WERI-Rb-1 (cell line): ENCODE data around the gene PAQR9.
"Not testable (repeated sequence)": the region's sequence is repeated elsewhere in the genome, so short reads cannot be mapped to it uniquely, and the experiment has no call there.

Experiments
- DNase-seq: peaks from one replicate; pipeline ENCODE4 v3.0.0-alpha.2; 2020
- H3K27ac ChIP-seq: fragments of 250-450 bp; sonication (Bioruptor Pico); 2 replicates; pipeline ENCODE4 v1.5.1; 2020; ENCODE audit warnings: mild to moderate bottlenecking, moderate library complexity
- H3K27me3 ChIP-seq: fragments of 250-450 bp; sonication (Bioruptor Pico); 2 replicates; pipeline ENCODE4 v1.5.1; 2021; ENCODE audit warnings: mild to moderate bottlenecking, low read depth, moderate library complexity; ENCODE audit not compliant: insufficient read depth, severe bottlenecking
- H3K36me3 ChIP-seq: fragments of 250-450 bp; sonication (Bioruptor Pico); 2 replicates; pipeline ENCODE4 v1.5.1; 2020; ENCODE audit warnings: mild to moderate bottlenecking, moderate library complexity
- H3K4me3 ChIP-seq: 2 replicates; pipeline ENCODE4 v1.5.1; 2011; ENCODE audit warnings: low read depth, mild to moderate bottlenecking, control low read depth, low read length
- H3K9me3 ChIP-seq: fragments of 250-450 bp; sonication (Bioruptor Pico); 2 replicates; pipeline ENCODE4 v1.5.1; 2021; ENCODE audit warnings: mild to moderate bottlenecking, moderate library complexity; ENCODE audit not compliant: severe bottlenecking
- TF ChIP-seq, protein P1 (sequence below): IDR thresholded peaks from 2 replicates; pipeline ENCODE4 v1.5.1; 2011; ENCODE audit warnings: low read depth, mild to moderate bottlenecking, control low read depth, inconsistent platforms, low read length

Gene PAQR9

GRCh38 chr3:142998439-142998838 is 35.0 kb upstream of the PAQR9 start:
- Histone ChIP-seq H3K27ac (no peak overlapping the region), H3K27me3 (no peaks in the 10 kb centered on the region), H3K36me3 (peaks cover 3% of the 10 kb centered on the region; the same call in 1 of the 2 replicates), H3K4me3 (no peak overlapping the region), H3K9me3 (no peaks in the 10 kb centered on the region)
- TF ChIP-seq, protein P1, sequence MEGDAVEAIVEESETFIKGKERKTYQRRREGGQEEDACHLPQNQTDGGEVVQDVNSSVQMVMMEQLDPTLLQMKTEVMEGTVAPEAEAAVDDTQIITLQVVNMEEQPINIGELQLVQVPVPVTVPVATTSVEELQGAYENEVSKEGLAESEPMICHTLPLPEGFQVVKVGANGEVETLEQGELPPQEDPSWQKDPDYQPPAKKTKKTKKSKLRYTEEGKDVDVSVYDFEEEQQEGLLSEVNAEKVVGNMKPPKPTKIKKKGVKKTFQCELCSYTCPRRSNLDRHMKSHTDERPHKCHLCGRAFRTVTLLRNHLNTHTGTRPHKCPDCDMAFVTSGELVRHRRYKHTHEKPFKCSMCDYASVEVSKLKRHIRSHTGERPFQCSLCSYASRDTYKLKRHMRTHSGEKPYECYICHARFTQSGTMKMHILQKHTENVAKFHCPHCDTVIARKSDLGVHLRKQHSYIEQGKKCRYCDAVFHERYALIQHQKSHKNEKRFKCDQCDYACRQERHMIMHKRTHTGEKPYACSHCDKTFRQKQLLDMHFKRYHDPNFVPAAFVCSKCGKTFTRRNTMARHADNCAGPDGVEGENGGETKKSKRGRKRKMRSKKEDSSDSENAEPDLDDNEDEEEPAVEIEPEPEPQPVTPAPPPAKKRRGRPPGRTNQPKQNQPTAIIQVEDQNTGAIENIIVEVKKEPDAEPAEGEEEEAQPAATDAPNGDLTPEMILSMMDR, result no peak
- DNase-seq, result no peak

- Histone ChIP-seq H3K27me3 (no peaks in the 10 kb centered on the region), H3K36me3 (peaks cover 3% of the 10 kb centered on the region; the same call in 1 of the 2 replicates), H3K27ac (no peak overlapping the region), H3K9me3 (no peaks in the 10 kb centered on the region), H3K4me3 (no peak overlapping the region)
- DNase-seq, result no peak
- TF ChIP-seq, protein P1, result no peak
These were observed 33.9 kb upstream of the PAQR9 start for GRCh38 chr3:142997330-142997729.

- Histone ChIP-seq H3K4me3 (no peak overlapping the region), H3K27me3 (no peaks in the 10 kb centered on the region), H3K36me3 (no peaks in the 10 kb centered on the region), H3K27ac (no peak overlapping the region), H3K9me3 (no peaks in the 10 kb centered on the region)
- DNase-seq, result peak; percentile 60
- TF ChIP-seq, protein P1, result peak; percentile 54; the same call in 1 of the 2 replicates
These were observed 30.5 kb upstream of the PAQR9 start for GRCh38 chr3:142993958-142994442.

GRCh38 chr3:142992323-142992722 is 28.8 kb upstream of the PAQR9 start:
- Histone ChIP-seq H3K9me3 (no peaks in the 10 kb centered on the region), H3K36me3 (no peaks in the 10 kb centered on the region), H3K4me3 (no peak overlapping the region), H3K27ac (no peak overlapping the region), H3K27me3 (no peaks in the 10 kb centered on the region)
- TF ChIP-seq, protein P1, result no peak
- no peak for DNase-seq

DNA sequence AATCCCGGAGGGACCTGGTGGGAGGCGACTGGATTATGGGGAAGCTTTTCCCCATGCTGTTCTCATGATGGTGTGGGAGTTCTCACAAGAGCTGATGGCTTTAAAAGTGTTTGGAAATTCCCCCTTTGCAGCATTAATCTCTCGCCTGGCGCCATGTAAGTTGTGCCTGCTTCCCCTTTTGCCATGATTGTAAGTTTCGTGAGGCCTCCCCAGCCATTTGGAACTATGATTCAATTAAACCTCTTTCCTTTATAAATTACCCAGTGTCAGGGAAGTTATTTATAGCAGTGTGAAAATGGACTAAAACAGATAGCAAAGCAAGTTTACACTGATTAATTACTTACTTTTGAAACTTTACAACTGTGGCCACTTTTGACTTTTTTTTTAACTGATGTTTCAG is 27.2 kb upstream of the PAQR9 start:
- H3K27ac ChIP-seq, result no peak overlapping the region
- TF ChIP-seq, protein P1, result no peak
- no peak for DNase-seq
- H3K27me3 ChIP-seq, result no peaks in the 10 kb centered on the region
- H3K36me3 ChIP-seq, result no peaks in the 10 kb centered on the region
- no peak overlapping the region for H3K4me3 ChIP-seq
- no peaks in the 10 kb centered on the region for H3K9me3 ChIP-seq

GRCh38 chr3:142988826-142989225 is 25.4 kb upstream of the PAQR9 start:
- H3K27ac ChIP-seq, H3K27me3 ChIP-seq, H3K36me3 ChIP-seq, H3K4me3 ChIP-seq, DNase-seq, H3K9me3 ChIP-seq: not testable (repeated sequence)

GRCh38 chr3:142988221-142988620 is 24.7 kb upstream of the PAQR9 start:
- not testable (repeated sequence) for DNase-seq, H3K27ac ChIP-seq, H3K27me3 ChIP-seq, H3K9me3 ChIP-seq, H3K4me3 ChIP-seq, H3K36me3 ChIP-seq
